CD4-positive, alpha-beta T cell treated with Interleukin-15 for 1 hour (primary cell): ENCODE data around the gene GDPD5.

Source experiments
- DNase-seq: peaks from one replicate; pipeline ENCODE4 v3.0.0-alpha.2; 2020

GDPD5 gene

GRCh38 chr11:75525433-75526191 lies at the start of gene GDPD5:
Gene GDPD5, minus strand, starts transcription at chr11:75525941. Its CDS starts 48,206 bp downstream, at chr11:75477735.
- peak; percentile 89 for DNase-seq

- DNase-seq, result no peak
Measured at GRCh38 chr11:75574698-75575602, 49.2 kb upstream of the GDPD5 start.

- DNase-seq, result no peak
Measured at GRCh38 chr11:75572744-75573143, 47.0 kb upstream of the GDPD5 start.

DNA sequence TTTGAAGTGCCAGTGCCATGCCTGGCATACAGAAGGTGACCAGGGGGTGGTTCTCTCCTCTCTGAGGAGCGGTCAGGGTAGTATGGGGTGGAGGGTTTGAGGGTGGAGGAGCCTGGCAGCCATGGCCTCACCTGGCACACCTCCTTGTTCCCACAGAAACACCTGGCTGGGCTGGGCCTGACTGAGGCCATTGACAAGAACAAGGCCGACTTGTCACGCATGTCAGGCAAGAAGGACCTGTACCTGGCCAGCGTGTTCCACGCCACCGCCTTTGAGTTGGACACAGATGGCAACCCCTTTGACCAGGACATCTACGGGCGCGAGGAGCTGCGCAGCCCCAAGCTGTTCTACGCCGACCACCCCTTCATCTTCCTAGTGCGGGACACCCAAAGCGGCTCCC lies 45.9 kb upstream of the GDPD5 start:
- no peak for DNase-seq

DNA sequence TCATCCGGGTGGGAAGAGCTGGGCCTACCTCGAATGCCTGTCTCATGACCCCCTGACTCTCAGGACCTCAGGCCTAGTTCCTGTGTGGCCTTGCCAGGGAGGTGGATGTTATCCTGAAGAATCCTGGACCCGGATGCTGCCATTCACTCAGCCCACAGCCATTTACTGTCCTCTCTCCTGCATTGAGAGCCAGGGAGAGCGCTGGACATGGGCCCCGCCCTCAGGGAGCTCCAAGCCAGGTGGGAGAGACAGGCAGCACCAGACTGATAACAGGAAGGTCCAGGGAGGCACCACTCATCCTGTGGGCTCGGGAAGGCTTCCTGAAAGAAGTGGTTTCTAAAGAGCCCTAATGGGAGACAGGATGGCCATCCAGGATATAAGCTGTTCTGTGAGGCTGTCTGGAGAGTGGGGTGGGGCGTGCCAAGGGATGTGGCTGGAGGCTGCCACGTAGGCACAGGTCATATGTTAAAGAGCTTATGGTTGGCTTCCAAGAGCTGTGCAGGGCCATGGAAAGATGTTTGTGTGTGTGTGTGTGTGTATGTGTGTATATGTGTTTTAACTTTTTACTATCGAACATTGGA lies 44.9 kb upstream of the GDPD5 start:
- DNase-seq, result no peak

DNA sequence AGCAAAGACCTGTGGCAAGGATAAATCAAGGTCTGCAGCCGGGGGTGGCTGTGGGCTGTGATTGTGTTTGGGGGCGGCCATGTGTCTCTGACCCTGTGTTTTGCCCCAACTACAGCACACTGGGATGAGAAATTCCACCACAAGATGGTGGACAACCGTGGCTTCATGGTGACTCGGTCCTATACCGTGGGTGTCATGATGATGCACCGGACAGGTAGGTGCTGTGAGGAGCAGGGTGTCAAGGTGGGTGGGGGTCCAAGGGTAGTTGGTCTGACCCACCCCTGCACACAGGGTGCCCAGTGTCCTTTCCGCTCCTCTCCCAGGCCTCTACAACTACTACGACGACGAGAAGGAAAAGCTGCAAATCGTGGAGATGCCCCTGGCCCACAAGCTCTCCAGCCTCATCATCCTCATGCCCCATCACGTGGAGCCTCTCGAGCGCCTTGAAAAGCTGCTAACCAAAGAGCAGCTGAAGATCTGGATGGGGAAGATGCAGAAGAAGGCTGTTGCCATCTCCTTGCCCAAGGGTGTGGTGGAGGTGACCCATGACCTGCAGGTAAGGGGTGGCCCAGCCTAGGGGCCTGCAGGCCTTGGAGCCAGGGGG lies 43.0 kb upstream of the GDPD5 start:
- DNase-seq, result no peak

DNA sequence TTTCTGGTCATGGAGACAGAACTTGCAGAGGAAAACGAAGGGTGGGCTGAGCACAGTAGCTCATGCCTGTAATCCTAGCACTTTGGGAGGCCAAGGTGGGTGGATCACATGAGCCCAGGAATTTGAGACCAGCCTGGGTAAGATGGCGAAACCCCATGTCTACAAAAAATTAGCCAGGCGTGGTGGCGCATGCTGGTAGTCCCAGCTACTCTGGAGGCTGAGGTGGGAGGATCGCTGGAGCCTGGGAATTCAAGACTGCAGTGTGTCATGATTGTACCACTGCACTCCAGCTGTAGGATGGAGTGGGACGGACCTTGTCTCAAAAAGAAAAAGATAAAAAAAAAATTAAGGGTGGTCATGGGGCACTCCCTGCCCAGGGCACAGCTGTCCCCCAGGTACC lies 42.2 kb upstream of the GDPD5 start:
- no peak for DNase-seq

- DNase-seq, result no peak
Measured at GRCh38 chr11:75566763-75567279, 41.1 kb upstream of the GDPD5 start.

- no peak for DNase-seq
Measured at GRCh38 chr11:75565916-75566762, 40.4 kb upstream of the GDPD5 start.

DNA sequence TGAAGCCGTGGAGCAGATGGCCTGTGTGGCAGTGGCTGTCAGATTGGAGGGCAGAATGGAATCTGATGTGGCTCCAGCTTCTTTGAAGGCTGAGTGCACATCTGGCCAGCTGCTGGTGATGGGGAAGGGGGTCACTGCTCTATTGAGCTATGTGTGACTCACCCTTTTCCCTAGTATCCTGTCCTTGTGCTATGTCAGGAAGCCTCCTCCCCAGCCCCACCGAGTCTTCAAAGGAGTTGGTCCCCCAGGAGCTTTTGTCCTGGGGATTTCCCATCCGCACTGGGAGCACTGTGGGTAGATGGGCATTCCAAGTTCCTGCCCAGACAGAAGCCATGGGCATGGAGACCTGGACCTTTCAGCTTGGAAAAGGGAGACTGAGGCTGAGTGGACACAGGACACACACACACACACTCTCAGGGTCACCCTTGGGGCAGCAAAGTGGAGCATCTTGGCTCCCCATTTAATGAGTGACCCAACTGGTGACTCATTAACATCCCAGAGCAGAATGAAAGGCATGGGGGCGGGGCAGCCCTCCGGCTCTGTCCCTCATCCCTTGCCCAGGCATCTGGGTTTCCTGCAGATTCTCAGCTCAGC lies 39.6 kb upstream of the GDPD5 start:
- no peak for DNase-seq

DNA sequence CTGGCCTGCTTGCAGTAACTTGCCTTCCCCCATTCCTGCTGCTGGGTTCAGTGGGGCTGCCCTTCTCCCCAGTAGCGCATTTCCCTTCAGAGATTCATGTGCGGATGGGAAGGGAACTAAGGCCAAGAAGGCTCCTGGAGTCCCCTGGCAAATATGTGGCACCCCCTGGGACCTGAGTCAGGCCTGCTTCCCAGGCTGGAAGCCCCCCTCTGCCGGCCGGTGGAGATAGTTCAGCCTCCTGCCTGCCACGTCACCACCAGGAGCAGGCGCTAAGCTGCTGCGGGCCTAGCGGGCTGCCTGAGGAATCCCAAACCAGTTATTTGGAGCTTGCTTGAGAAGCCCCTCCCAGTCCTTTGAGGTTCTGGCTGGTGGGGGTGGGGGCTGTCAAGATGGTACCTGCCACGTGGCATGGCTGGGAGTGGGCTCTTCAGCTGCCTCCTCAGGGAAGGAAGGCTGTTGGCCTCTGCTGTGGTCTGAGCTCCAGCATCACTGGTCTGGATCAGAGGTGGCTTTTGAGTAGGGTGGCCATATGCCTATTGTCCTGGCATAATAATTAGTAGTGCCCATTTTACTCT lies 38.3 kb upstream of the GDPD5 start:
- no peak for DNase-seq

- DNase-seq, result no peak
Measured at GRCh38 chr11:75563501-75563977, 37.8 kb upstream of the GDPD5 start.

GRCh38 chr11:75562836-75563484 lies 37.2 kb upstream of the GDPD5 start:
- DNase-seq, result no peak

GRCh38 chr11:75562048-75562835 lies 36.5 kb upstream of the GDPD5 start, which contains the start of gene SERPINH1:
Gene SERPINH1, plus strand, starts transcription at chr11:75562253. Its CDS starts 4,097 bp downstream, at chr11:75566350.
- DNase-seq, result peak; percentile 57

DNA sequence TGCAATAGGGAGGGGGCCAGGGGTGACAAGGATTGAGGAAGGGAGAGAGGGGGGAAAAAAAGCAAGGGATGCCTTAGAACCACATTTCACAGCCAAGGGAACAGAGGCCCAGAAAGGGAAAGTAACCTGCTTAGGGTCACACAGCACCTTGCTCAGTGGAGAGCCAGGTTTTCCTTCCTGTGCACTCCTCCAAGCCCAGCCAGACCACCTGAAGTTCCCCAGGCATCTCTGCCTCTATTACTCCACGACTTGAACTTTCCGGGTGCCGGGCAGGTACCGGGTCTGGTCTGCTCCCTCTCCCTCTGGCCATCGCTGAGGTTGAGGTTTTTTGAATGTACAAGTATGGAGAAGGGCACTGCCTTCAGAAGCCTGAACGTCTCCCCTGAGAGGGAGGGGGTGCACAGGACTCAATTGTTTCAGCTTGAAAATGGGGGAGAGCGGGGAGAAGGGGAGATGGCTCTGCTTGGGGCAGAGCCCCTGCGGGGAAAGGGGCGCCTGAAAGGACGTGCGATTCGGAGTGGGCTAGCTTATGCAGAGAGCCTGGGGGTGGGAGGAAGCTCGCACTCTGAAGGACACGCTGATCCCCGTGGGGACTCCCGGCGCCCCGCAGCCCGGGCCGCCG lies 35.8 kb upstream of the GDPD5 start:
- no peak for DNase-seq

GRCh38 chr11:75560644-75561043 lies 34.9 kb upstream of the GDPD5 start:
- DNase-seq, result no peak

- no peak for DNase-seq
Measured at GRCh38 chr11:75558939-75559843, 33.5 kb upstream of the GDPD5 start.
